HG02798 (cell line): ENCODE results near the gene APCDD1L.

ENCODE experiments used
- ATAC-seq: cut with Tn5 transposase; IDR thresholded peaks from one replicate; pipeline ENCODE4 v1.9.1; 2021; ENCODE audit warnings: mild to moderate bottlenecking; ENCODE audit not compliant: unreplicated experiment, poor library complexity

Gene APCDD1L

GRCh38 chr20:58515233-58516212 lies at the start of gene APCDD1L:
Gene APCDD1L, minus strand, starts transcription at chr20:58515399. Its CDS starts 692 bp downstream, at chr20:58514707.
- ATAC-seq = no peak

- no peak for ATAC-seq
Measured at GRCh38 chr20:58559368-58559729, 44.1 kb upstream of the APCDD1L start.

GRCh38 chr20:58558486-58559367 lies 43.5 kb upstream of the APCDD1L start:
- ATAC-seq = no peak

GRCh38 chr20:58557733-58558342 lies 42.6 kb upstream of the APCDD1L start:
- no peak for ATAC-seq

GRCh38 chr20:58556961-58557360 lies 41.8 kb upstream of the APCDD1L start:
- ATAC-seq = no peak

GRCh38 chr20:58555078-58555765 lies 40.0 kb upstream of the APCDD1L start:
- no peak for ATAC-seq

- ATAC-seq = no peak
Measured at GRCh38 chr20:58554541-58554940, 39.3 kb upstream of the APCDD1L start.

- no peak for ATAC-seq
Measured at GRCh38 chr20:58553841-58554240, 38.6 kb upstream of the APCDD1L start.

GRCh38 chr20:58553166-58553696 lies 38.0 kb upstream of the APCDD1L start:
- ATAC-seq = no peak

GRCh38 chr20:58552366-58552934 lies 37.3 kb upstream of the APCDD1L start:
- no peak for ATAC-seq

- ATAC-seq = no peak
Measured at GRCh38 chr20:58551631-58552030, 36.4 kb upstream of the APCDD1L start.

- ATAC-seq = no peak
Measured at GRCh38 chr20:58550275-58551059, 35.3 kb upstream of the APCDD1L start.

GRCh38 chr20:58549231-58550209 lies 34.3 kb upstream of the APCDD1L start:
- ATAC-seq = no peak

GRCh38 chr20:58547623-58548475 lies 32.6 kb upstream of the APCDD1L start:
- ATAC-seq = no peak

- no peak for ATAC-seq
Measured at GRCh38 chr20:58546756-58547622, 31.8 kb upstream of the APCDD1L start.

- ATAC-seq = no peak
Measured at GRCh38 chr20:58546416-58546711, 31.2 kb upstream of the APCDD1L start.
